GM23248 (cell line): Measurements from ENCODE around the gene SVEP1.

Source experiments
- EZH2 ChIP-seq: fragments of 200-600 bp; sonication (generic); IDR thresholded peaks from 2 replicates; pipeline ENCODE4 v1.6.1; 2018; ENCODE audit warnings: antibody characterized with exemption, mild to moderate bottlenecking; ENCODE audit not compliant: insufficient read depth, poor library complexity, severe bottlenecking
- EZH2phosphoT487 ChIP-seq: fragments of 200-600 bp; sonication (generic); IDR thresholded peaks from 2 replicates; pipeline ENCODE4 v1.6.1; 2018; ENCODE audit warnings: antibody characterized with exemption, moderate library complexity, mild to moderate bottlenecking, low read depth; ENCODE audit not compliant: insufficient read depth

DNA sequence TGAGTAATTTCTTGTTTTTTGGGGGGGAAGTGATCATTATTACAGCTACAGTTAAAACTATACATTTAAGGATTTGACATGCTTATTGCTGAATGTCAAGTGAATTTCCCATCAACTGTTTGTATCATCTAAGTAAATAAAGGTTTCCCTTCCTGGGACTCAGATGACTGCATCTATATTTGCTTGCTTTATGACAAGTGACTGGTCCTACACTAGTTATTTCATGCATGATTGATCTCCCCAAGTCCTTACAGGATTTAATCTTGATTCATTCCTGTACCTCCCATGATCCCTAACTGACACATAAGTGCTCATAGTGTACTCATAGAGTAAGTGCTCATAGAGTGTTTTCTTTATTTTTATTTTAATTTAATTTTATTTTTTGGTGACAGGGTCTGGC, 244.7 kb downstream of the SVEP1 start:
- TF ChIP-seq EZH2 (no peak), EZH2phosphoT487 (no peak)
